Duodenal mucosa (tissue), 2 donors: ENCODE results near the gene TMEM260.
A peak's percentile ranks its signal among the peaks of the same experiment; 100 is the strongest.

Experiments used
- H3K27ac ChIP-seq: one replicate; pipeline ENCODE4 v1.7.0; 2013; ENCODE audit warnings: low read depth, low read length
- H3K27me3 ChIP-seq, 2 donors: one replicate each; pipeline ENCODE4 v1.7.0; 2013; ENCODE audit warnings: low read length in 2 of 2, control low read depth in 1 of 2; ENCODE audit not compliant: insufficient read depth in 2 of 2, control insufficient read depth in 1 of 2
- H3K36me3 ChIP-seq, 2 donors: one replicate each; pipeline ENCODE4 v1.7.0; 2013; ENCODE audit warnings: low read length in 2 of 2, control low read depth in 1 of 2; ENCODE audit not compliant: insufficient read depth in 2 of 2, control insufficient read depth in 1 of 2
- H3K4me1 ChIP-seq, 2 donors: one replicate each; pipeline ENCODE4 v1.7.0; 2013; ENCODE audit warnings: low read length in 2 of 2, control low read depth in 1 of 2; ENCODE audit not compliant: insufficient read depth in 2 of 2, control insufficient read depth in 1 of 2
- H3K4me3 ChIP-seq, 2 donors: one replicate each; pipeline ENCODE4 v1.7.0; 2013; ENCODE audit warnings: low read length in 2 of 2, low read depth in 1 of 2
- H3K9ac ChIP-seq, 2 donors: one replicate each; pipeline ENCODE4 v1.7.0; 2013; ENCODE audit warnings: low read length in 2 of 2, low read depth in 1 of 2
- H3K9me3 ChIP-seq, 2 donors: one replicate each; pipeline ENCODE4 v1.7.0; 2013; ENCODE audit warnings: low read length in 2 of 2, control low read depth in 1 of 2; ENCODE audit not compliant: control insufficient read depth in 1 of 2

The TMEM260 gene

DNA sequence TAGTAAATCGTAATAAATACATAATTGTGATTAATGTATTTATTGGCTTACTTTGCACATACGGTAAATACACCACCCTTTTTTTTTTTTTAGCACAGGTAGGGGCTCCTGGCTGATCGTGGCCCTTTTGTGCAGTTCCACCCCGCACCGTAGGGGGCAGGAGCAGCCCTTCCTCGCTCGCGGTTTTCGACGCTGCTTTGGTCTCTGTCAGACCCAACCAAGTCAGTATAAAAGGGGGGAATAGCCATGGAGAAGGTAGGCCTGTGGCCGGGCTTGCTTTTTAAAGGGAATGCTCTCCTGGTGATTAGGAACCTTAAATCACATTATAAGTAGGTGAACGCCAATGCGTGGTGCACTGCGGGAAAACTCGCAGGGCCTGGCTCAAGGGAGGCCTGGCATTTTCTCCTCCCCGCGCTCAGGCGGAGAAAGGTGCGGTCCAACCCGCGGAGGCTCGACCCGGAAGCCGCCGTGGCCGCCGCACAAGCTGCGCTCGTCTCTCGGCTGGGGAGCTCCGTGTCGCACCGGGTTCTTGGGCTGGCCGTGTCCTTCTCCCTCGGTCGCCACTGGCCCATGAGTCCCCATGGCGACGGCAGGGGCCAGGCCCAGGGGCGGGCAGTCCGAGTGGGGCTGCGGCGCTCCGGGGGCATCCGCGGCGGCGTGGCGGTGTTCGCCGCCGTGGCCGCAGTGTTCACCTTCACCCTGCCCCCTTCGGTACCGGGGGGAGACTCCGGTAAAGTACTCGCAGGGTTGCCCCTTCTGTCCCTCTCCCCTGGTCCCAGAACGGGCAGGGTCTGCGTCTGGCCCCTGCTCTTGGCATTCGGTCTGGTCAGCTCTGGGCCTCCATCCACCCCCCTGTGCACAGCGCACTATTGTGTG is at the start of gene TMEM260:
TMEM260 (plus strand) TSS at position 454 of the 876 bp plus-strand sequence; CDS start at position 571, 117 bp downstream.
- H3K27ac ChIP-seq: peak within 1 kb of the TSS; percentile 87
- peak within 1 kb of the TSS; percentile 97 to 99 for H3K4me3 ChIP-seq
- no peaks in the 10 kb centered on the region for H3K9me3 ChIP-seq
- peaks cover 0 to 6% of the 10 kb centered on the region in 2 donors for H3K27me3 ChIP-seq
- no peaks in the 10 kb centered on the region for H3K36me3 ChIP-seq
- H3K4me1 ChIP-seq: peaks cover 12 to 30% of the 10 kb centered on the region in 2 donors
- peak within 1 kb of the TSS; percentile 97 to 98 for H3K9ac ChIP-seq

GRCh38 chr14:56532546-56532945 is 47.1 kb upstream of the TMEM260 start:
- Histone ChIP-seq H3K4me1 (no peaks in the 10 kb centered on the region), H3K9ac (no peak overlapping the region), H3K9me3 (no peaks in the 10 kb centered on the region), H3K27ac (no peak overlapping the region), H3K36me3 (no peaks in the 10 kb centered on the region), H3K27me3 (peaks cover 0 to 3% of the 10 kb centered on the region in 2 donors), H3K4me3 (no peak overlapping the region)

DNA sequence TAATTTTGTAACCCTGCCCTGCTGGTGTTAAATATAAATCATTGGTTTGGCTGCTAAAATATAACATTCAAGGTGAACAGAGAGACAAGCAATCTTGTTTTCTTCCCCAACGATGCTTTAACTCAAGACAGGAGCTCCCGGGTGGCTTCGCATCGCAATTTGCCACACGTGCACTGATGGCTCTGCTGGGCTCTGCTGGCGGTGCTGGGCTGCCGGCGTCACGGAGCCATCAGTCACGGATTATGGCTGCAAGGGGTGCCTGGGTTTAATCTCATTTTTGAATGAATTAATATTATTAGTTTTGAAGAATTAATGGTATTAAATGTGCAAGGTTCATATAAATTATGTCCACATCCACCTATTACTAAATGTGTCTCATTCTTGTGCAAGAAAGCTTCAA is 44.9 kb upstream of the TMEM260 start:
- no peaks in the 10 kb centered on the region for H3K4me1 ChIP-seq
- H3K9ac ChIP-seq: no peak overlapping the region
- no peak overlapping the region for H3K4me3 ChIP-seq
- H3K27me3 ChIP-seq: no peaks in the 10 kb centered on the region
- no peaks in the 10 kb centered on the region for H3K9me3 ChIP-seq
- no peaks in the 10 kb centered on the region for H3K36me3 ChIP-seq
- no peak overlapping the region for H3K27ac ChIP-seq

GRCh38 chr14:56539862-56540261 is 39.7 kb upstream of the TMEM260 start:
- no peaks in the 10 kb centered on the region for H3K9me3 ChIP-seq
- H3K4me1 ChIP-seq: no peaks in the 10 kb centered on the region
- no peak overlapping the region for H3K27ac ChIP-seq
- H3K36me3 ChIP-seq: no peaks in the 10 kb centered on the region
- H3K27me3 ChIP-seq: no peaks in the 10 kb centered on the region
- H3K4me3 ChIP-seq: no peak overlapping the region
- no peak overlapping the region for H3K9ac ChIP-seq

DNA sequence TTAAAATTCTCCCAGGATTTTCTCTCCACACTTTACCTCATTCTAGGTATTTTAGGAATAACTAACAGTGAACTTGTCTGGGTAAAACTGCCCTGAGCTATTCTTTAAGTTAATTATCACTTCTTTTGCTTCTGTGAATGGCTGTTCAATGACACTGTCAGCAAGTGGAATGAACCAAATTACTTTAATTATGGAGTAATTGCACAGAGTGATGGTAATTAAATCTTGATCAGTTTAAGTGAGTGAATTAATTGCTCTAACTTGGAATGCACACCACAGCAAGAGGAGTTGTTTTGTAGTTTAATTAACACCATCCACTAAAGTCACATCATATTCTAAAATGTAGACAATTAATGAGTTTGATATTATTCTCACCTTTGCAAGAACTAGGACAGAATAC is 36.2 kb upstream of the TMEM260 start:
- H3K27ac ChIP-seq: no peak overlapping the region
- no peaks in the 10 kb centered on the region for H3K9me3 ChIP-seq
- H3K36me3 ChIP-seq: no peaks in the 10 kb centered on the region
- no peak overlapping the region for H3K9ac ChIP-seq
- no peak overlapping the region for H3K4me3 ChIP-seq
- no peaks in the 10 kb centered on the region for H3K27me3 ChIP-seq
- H3K4me1 ChIP-seq: no peaks in the 10 kb centered on the region

- peaks cover 0 to 4% of the 10 kb centered on the region in 2 donors for H3K27me3 ChIP-seq
- H3K27ac ChIP-seq: no peak overlapping the region
- H3K9ac ChIP-seq: no peak overlapping the region
- no peaks in the 10 kb centered on the region for H3K36me3 ChIP-seq
- no peak overlapping the region for H3K4me3 ChIP-seq
- H3K9me3 ChIP-seq: no peaks in the 10 kb centered on the region
- H3K4me1 ChIP-seq: no peaks in the 10 kb centered on the region
These were observed 29.9 kb upstream of the TMEM260 start for GRCh38 chr14:56549721-56550120.

GRCh38 chr14:56552615-56553014 is 27.0 kb upstream of the TMEM260 start:
- no peak overlapping the region for H3K27ac ChIP-seq
- H3K4me1 ChIP-seq: no peaks in the 10 kb centered on the region
- H3K36me3 ChIP-seq: no peaks in the 10 kb centered on the region
- no peak overlapping the region for H3K4me3 ChIP-seq
- no peaks in the 10 kb centered on the region for H3K9me3 ChIP-seq
- peaks cover 4% of the 10 kb centered on the region in 2 donors for H3K27me3 ChIP-seq
- no peak overlapping the region for H3K9ac ChIP-seq

GRCh38 chr14:56554301-56554700 is 25.3 kb upstream of the TMEM260 start:
- H3K36me3 ChIP-seq: no peaks in the 10 kb centered on the region
- no peak overlapping the region for H3K27ac ChIP-seq
- H3K4me1 ChIP-seq: no peaks in the 10 kb centered on the region
- no peak overlapping the region for H3K9ac ChIP-seq
- H3K4me3 ChIP-seq: no peak overlapping the region
- H3K27me3 ChIP-seq: peaks cover 4% of the 10 kb centered on the region in 2 donors
- H3K9me3 ChIP-seq: no peaks in the 10 kb centered on the region

GRCh38 chr14:56555921-56556570 is 23.6 kb upstream of the TMEM260 start:
- H3K9ac ChIP-seq: no peak overlapping the region
- H3K36me3 ChIP-seq: no peaks in the 10 kb centered on the region
- no peaks in the 10 kb centered on the region for H3K4me1 ChIP-seq
- no peaks in the 10 kb centered on the region for H3K9me3 ChIP-seq
- no peak overlapping the region for H3K27ac ChIP-seq
- H3K27me3 ChIP-seq: peaks cover 4% of the 10 kb centered on the region in 2 donors
- H3K4me3 ChIP-seq: no peak overlapping the region

- H3K27me3 ChIP-seq: peaks cover 0 to 4% of the 10 kb centered on the region in 2 donors
- H3K27ac ChIP-seq: no peak overlapping the region
- H3K4me1 ChIP-seq: no peaks in the 10 kb centered on the region
- no peak overlapping the region for H3K9ac ChIP-seq
- H3K9me3 ChIP-seq: no peaks in the 10 kb centered on the region
- no peak overlapping the region for H3K4me3 ChIP-seq
- H3K36me3 ChIP-seq: no peaks in the 10 kb centered on the region
These were observed 20.4 kb upstream of the TMEM260 start for GRCh38 chr14:56559182-56559581.
